GM12878 (cell line): ENCODE results near the gene TSC22D1. TPM values are rescaled to one million over a fixed set of nuclear protein-coding genes. Genes with fewer than 3 reads are reported as not detected.

Experiments used
- ATAC-seq: fragments of 200-7000 bp; cut with Tn5 transposase; 3 replicates; pipeline ENCODE4 v1.9.1; 2020; ENCODE audit warnings: mild to moderate bottlenecking, moderate library complexity
- BruUV-seq: library from RNA; stranded (reverse); fragments of 400-500 nt; replicated peaks from 2 replicates; lab custom pipeline; 2021; lab: Mats Ljungman, UMichigan
- CTCF ChIA-PET: fragments of 300-600 bp; sonication (Branson Sonifier 250); formaldehyde crosslinking; extraction: SDS; loops from one replicate; lab custom pipeline; 2021; ENCODE audit warnings: inconsistent platforms; lab: Yijun Ruan, JAX
- POLR2A ChIA-PET: fragments of 350-600 bp; formaldehyde crosslinking; extraction: SDS; loops from one replicate; lab custom pipeline; 2021; ENCODE audit warnings: inconsistent platforms; lab: Charles Lee
- RAD21 ChIA-PET: fragments of 300-600 bp; sonication (Branson Sonifier 250); formaldehyde crosslinking; loops from one replicate; lab custom pipeline; 2023; ENCODE audit warnings: antibody characterized with exemption; ENCODE audit not compliant: unreplicated experiment; lab: Charles Lee
- SMC1A ChIA-PET: fragments of 300-600 bp; sonication (Branson Sonifier 250); formaldehyde crosslinking; loops from one replicate; lab custom pipeline; 2023; ENCODE audit not compliant: unreplicated experiment, uncharacterized antibody; lab: Charles Lee
- DNase-seq: peaks from one replicate; pipeline ENCODE4 v3.0.0-alpha.2; 2011; ENCODE audit warnings: low read depth, low spot score
- FAIRE-seq: peaks from 3 replicates; lab custom pipeline; 2011; peaks lifted over from hg19 to GRCh38; lab: Jason Lieb, UNC
- H2AFZ ChIP-seq: 2 replicates; pipeline ENCODE4 v1.6.0; 2011; ENCODE audit warnings: low read depth, low read length, control low read depth; ENCODE audit not compliant: control insufficient read depth
- H3K27ac ChIP-seq: 2 replicates; pipeline ENCODE4 v1.5.1; 2011; ENCODE audit warnings: control low read depth; ENCODE audit not compliant: control insufficient read depth, insufficient read depth
- H3K27me3 ChIP-seq, 2 experiments: replicated peaks in 1 of 2; 2 replicates each; pipeline versions ENCODE4 v1.6.0 to v1.6.1; 2011; ENCODE audit warnings: low read length in 1 of 2; ENCODE audit not compliant: control insufficient read depth in 2 of 2, insufficient read depth in 2 of 2
- H3K36me3 ChIP-seq, 2 experiments: 2 replicates each; pipeline ENCODE4 v1.5.1; 2011; ENCODE audit warnings: low read length in 1 of 2; ENCODE audit not compliant: control insufficient read depth in 2 of 2, insufficient read depth in 2 of 2
- H3K4me1 ChIP-seq: 2 replicates; pipeline ENCODE4 v1.6.1; 2011; ENCODE audit warnings: mild to moderate bottlenecking, low read length, moderate library complexity, mixed read lengths; ENCODE audit not compliant: control insufficient read depth, insufficient read depth
- H3K4me2 ChIP-seq: 2 replicates; pipeline ENCODE4 v1.6.0; 2011; ENCODE audit warnings: control low read depth; ENCODE audit not compliant: control insufficient read depth, insufficient read depth
- H3K4me3 ChIP-seq: fragments of 200-600 bp; sonication (generic); 2 replicates; pipeline ENCODE4 v1.5.1; 2016
- H3K79me2 ChIP-seq: 2 replicates; pipeline ENCODE4 v1.6.0; 2011; ENCODE audit warnings: low read length; ENCODE audit not compliant: control insufficient read depth, insufficient read depth
- H3K9ac ChIP-seq: 2 replicates; pipeline ENCODE4 v1.8.0; 2011; ENCODE audit warnings: low read length, control low read depth, mixed read lengths; ENCODE audit not compliant: control insufficient read depth, insufficient read depth
- H3K9me3 ChIP-seq: replicated peaks from 3 replicates; pipeline ENCODE4 v1.5.1; 2011; ENCODE audit warnings: mild to moderate bottlenecking, low read length; ENCODE audit not compliant: control insufficient read depth, insufficient read depth
- H4K20me1 ChIP-seq: 2 replicates; pipeline ENCODE4 v1.6.0; 2011; ENCODE audit not compliant: control insufficient read depth, insufficient read depth
- ASH2L ChIP-seq: fragments of 300-600, 200-600 bp; sonication (generic); IDR thresholded peaks from 2 replicates; pipeline ENCODE4 v1.6.1; 2017; ENCODE audit warnings: low read depth, mild to moderate bottlenecking, borderline replicate concordance
- BACH1 ChIP-seq: fragments of 450-650 bp; IDR thresholded peaks from 2 replicates; pipeline ENCODE4 v1.6.1; 2017; ENCODE audit warnings: mild to moderate bottlenecking, borderline replicate concordance
- CBFB ChIP-seq: IDR thresholded peaks from 2 replicates; pipeline ENCODE4 v1.6.1; 2016; ENCODE audit warnings: antibody characterized with exemption, low read depth
- EZH2 ChIP-seq: IDR thresholded peaks from 2 replicates; pipeline ENCODE4 v1.6.1; 2012; ENCODE audit warnings: low read depth, mild to moderate bottlenecking, control low read depth, inconsistent platforms, low read length, borderline replicate concordance; ENCODE audit not compliant: control insufficient read depth
- HCFC1 ChIP-seq: fragments of 150-350 bp; IDR thresholded peaks from 2 replicates; pipeline ENCODE4 v1.6.1; 2014; ENCODE audit warnings: low read length
- MTA3 ChIP-seq: IDR thresholded peaks from 2 replicates; pipeline ENCODE4 v1.6.1; 2012; ENCODE audit warnings: low read length, inconsistent platforms, borderline replicate concordance
- MYB ChIP-seq: fragments of 150-350 bp; IDR thresholded peaks from 2 replicates; pipeline ENCODE4 v1.6.1; 2014; ENCODE audit warnings: mild to moderate bottlenecking, low read depth, low read length, borderline replicate concordance
- NFIC ChIP-seq: IDR thresholded peaks from 2 replicates; pipeline ENCODE4 v1.6.1; 2012; ENCODE audit warnings: low read depth, mild to moderate bottlenecking, inconsistent platforms, low read length, moderate library complexity
- NFYB ChIP-seq: IDR thresholded peaks from 2 replicates; pipeline ENCODE4 v1.6.1; 2011; ENCODE audit warnings: low read depth, mild to moderate bottlenecking, low read length, improper control_type of control experiment, moderate library complexity; ENCODE audit not compliant: insufficient read depth
- NR2C1 ChIP-seq: fragments of 450-650 bp; IDR thresholded peaks from 2 replicates; pipeline ENCODE4 v1.6.1; 2017; ENCODE audit warnings: antibody characterized with exemption, mild to moderate bottlenecking, moderate library complexity
- RAD21 ChIP-seq: IDR thresholded peaks from 2 replicates; pipeline ENCODE4 v1.6.1; 2011; ENCODE audit warnings: mild to moderate bottlenecking, low read depth, low read length, moderate library complexity; ENCODE audit not compliant: insufficient read depth
- RAD51 ChIP-seq: fragments of 450-650 bp; IDR thresholded peaks from 2 replicates; pipeline ENCODE4 v1.6.1; 2016; ENCODE audit warnings: moderate library complexity, mild to moderate bottlenecking, inconsistent platforms
- SIN3A ChIP-seq: IDR thresholded peaks from 2 replicates; pipeline ENCODE4 v1.6.1; 2012; ENCODE audit warnings: low read depth, low read length, improper control_type of control experiment
- SMAD1 ChIP-seq: fragments of 450-650 bp; IDR thresholded peaks from 2 replicates; pipeline ENCODE4 v1.6.1; 2018; ENCODE audit warnings: mild to moderate bottlenecking, low read depth; ENCODE audit not compliant: partially characterized antibody
- SREBF1 ChIP-seq: IDR thresholded peaks from 2 replicates; pipeline ENCODE4 v1.6.1; 2012; ENCODE audit warnings: mild to moderate bottlenecking, low read length
- TARDBP ChIP-seq: IDR thresholded peaks from 2 replicates; pipeline ENCODE4 v1.6.1; 2016; ENCODE audit warnings: borderline replicate concordance
- WGBS: methylation state at CpG from one replicate; pipeline ENCODE4 v1.1.6; 2016; ENCODE audit warnings: low lambda C conversion rate; ENCODE audit not compliant: insufficient replicate concordance, insufficient coverage; ENCODE audit errors: missing lambda C conversion rate; 5-methylcytosine and 5-hydroxymethylcytosine counted together
- in situ Hi-C: fragments of 300-500 bp; cut with MboI; formaldehyde crosslinking; loops from 9 replicates; pipeline ENCODE4 v1.14.3; 2018; ENCODE audit warnings: mixed read lengths
- intact Hi-C: fragments of 100-400 bp; cut with micrococcal nuclease; formaldehyde crosslinking; loops from one replicate; pipeline ENCODE4 v1.14.2; 2022; ENCODE audit not compliant: unreplicated experiment
- polyA plus RNA-seq, 11 experiments: library from polyadenylated mRNA; depleted of rRNA in 4 of 11; unstranded in 6 of 11; stranded (reverse) in 5 of 11; fragments of >200 nt; fragmentation: Nextera tagmentation in 4 of 11; fragmentation: Illumina TruSeq in 1 of 11; extraction: Ambion mirVana in 4 of 11; extraction: Trizol in 1 of 11; gene quantifications; 1 replicate in 1 of 11; 2 replicates in 10 of 11; pipeline versions ENCODE4 v1.2.1 to v1.2.3, GENCODE V29; 2011 to 2016; ENCODE audit warnings: inconsistent platforms in 2 of 11, missing spikeins in 2 of 11, low read depth in 1 of 11
- total RNA-seq, 4 experiments: library from RNA; depleted of rRNA in 3 of 4; stranded (reverse); fragments of >200 nt in 3 of 4; fragmentation: Illumina TruSeq in 1 of 4; extraction: Trizol in 1 of 4; gene quantifications; 2 replicates each; pipeline versions ENCODE4 v1.2.1 to v1.2.3, GENCODE V29; 2013 to 2021
- TF ChIP-seq, protein P1 (sequence below): fragments of 450-650 bp; IDR thresholded peaks from 2 replicates; pipeline ENCODE4 v1.6.1; 2016; ENCODE audit warnings: mild to moderate bottlenecking
- TF ChIP-seq, protein P2 (sequence below): IDR thresholded peaks from 2 replicates; pipeline ENCODE4 v1.6.1; 2012; ENCODE audit warnings: improper control_type of control experiment, low read depth, low read length; ENCODE audit not compliant: insufficient replicate concordance

TSC22D1 gene
- total and polyA plus RNA-seq, 10 of the 15 experiments (the other 5 are each of a cell fraction or from before 2014, with no cell fraction given), result 0.37 to 15.7 (median 7.5) TPM

DNA sequence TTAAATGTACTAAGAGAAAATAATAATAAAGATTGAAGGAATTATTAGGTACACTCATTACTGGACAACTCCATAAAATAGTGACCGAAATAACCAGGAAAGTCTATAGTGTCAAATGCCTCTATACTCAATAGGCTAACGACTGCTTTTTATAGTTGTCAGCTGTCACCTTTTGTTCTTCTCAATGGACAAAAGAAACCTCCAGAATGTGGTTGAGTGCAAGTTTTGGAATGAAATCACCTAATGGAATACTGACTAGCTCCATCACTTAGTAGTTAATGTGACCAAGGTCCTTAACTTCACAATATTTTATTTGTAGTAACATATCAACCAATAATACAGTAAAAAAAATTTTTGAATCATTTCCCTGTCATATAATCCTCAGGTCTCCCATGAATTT lies 18.1 kb downstream of the TSC22D1 start:
- H3K27me3 ChIP-seq, result no peaks in the 10 kb centered on the region
- TF ChIP-seq RAD21 (no peak), CBFB (no peak), HCFC1 (no peak), SREBF1 (no peak), RAD51 (no peak), BACH1 (no peak), NR2C1 (no peak), MYB (no peak), NFIC (no peak), SIN3A (no peak), ASH2L (no peak), NFYB (no peak), SMAD1 (no peak), TARDBP (no peak), MTA3 (no peak), EZH2 (no peak)
- TF ChIP-seq, protein P1, sequence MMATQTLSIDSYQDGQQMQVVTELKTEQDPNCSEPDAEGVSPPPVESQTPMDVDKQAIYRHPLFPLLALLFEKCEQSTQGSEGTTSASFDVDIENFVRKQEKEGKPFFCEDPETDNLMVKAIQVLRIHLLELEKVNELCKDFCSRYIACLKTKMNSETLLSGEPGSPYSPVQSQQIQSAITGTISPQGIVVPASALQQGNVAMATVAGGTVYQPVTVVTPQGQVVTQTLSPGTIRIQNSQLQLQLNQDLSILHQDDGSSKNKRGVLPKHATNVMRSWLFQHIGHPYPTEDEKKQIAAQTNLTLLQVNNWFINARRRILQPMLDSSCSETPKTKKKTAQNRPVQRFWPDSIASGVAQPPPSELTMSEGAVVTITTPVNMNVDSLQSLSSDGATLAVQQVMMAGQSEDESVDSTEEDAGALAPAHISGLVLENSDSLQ, result no peak
- TF ChIP-seq, protein P2, sequence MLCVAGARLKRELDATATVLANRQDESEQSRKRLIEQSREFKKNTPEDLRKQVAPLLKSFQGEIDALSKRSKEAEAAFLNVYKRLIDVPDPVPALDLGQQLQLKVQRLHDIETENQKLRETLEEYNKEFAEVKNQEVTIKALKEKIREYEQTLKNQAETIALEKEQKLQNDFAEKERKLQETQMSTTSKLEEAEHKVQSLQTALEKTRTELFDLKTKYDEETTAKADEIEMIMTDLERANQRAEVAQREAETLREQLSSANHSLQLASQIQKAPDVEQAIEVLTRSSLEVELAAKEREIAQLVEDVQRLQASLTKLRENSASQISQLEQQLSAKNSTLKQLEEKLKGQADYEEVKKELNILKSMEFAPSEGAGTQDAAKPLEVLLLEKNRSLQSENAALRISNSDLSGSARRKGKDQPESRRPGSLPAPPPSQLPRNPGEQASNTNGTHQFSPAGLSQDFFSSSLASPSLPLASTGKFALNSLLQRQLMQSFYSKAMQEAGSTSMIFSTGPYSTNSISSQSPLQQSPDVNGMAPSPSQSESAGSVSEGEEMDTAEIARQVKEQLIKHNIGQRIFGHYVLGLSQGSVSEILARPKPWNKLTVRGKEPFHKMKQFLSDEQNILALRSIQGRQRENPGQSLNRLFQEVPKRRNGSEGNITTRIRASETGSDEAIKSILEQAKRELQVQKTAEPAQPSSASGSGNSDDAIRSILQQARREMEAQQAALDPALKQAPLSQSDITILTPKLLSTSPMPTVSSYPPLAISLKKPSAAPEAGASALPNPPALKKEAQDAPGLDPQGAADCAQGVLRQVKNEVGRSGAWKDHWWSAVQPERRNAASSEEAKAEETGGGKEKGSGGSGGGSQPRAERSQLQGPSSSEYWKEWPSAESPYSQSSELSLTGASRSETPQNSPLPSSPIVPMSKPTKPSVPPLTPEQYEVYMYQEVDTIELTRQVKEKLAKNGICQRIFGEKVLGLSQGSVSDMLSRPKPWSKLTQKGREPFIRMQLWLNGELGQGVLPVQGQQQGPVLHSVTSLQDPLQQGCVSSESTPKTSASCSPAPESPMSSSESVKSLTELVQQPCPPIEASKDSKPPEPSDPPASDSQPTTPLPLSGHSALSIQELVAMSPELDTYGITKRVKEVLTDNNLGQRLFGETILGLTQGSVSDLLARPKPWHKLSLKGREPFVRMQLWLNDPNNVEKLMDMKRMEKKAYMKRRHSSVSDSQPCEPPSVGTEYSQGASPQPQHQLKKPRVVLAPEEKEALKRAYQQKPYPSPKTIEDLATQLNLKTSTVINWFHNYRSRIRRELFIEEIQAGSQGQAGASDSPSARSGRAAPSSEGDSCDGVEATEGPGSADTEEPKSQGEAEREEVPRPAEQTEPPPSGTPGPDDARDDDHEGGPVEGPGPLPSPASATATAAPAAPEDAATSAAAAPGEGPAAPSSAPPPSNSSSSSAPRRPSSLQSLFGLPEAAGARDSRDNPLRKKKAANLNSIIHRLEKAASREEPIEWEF, result no peak
- DNase-seq, result no peak
- ChIA-PET SMC1A (no interaction called here), POLR2A (no interaction called here), RAD21 (no interaction called here), CTCF (no interaction called here)
- H3K27ac ChIP-seq, result no peak overlapping the region
- no peaks in the 10 kb centered on the region for H4K20me1 ChIP-seq
- no peaks in the 10 kb centered on the region for H3K4me1 ChIP-seq
- no peak overlapping the region for H3K9ac ChIP-seq
- H3K9me3 ChIP-seq, result no peaks in the 10 kb centered on the region
- no peak overlapping the region for H3K4me3 ChIP-seq
- FAIRE-seq, result no peak
- H2AFZ ChIP-seq, result no peak overlapping the region
- no peak for ATAC-seq
- in situ Hi-C loops (no loop called here), intact Hi-C loops (no loop called here)
- no peak overlapping the region for H3K4me2 ChIP-seq
- no peaks in the 10 kb centered on the region for H3K36me3 ChIP-seq
- no TSS peak for BruUV-seq
- no peaks in the 10 kb centered on the region for H3K79me2 ChIP-seq
- WGBS, result 74% methylated on average over 2 of the region's 2 CpGs
